Stimulated activated CD4-positive, alpha-beta T cell treated with anti-CD3 and anti-CD28 coated beads, Interleukin-1b, Interleukin-23, amount 100 ng/mL, for 4 hours (primary cell): ENCODE data around the gene PARP14.
A peak's percentile ranks its signal among the peaks of the same experiment; 100 is the strongest.
"Not testable (repeated sequence)": the region's sequence is repeated elsewhere in the genome, so short reads cannot be mapped to it uniquely, and the experiment has no call there.

ENCODE experiments used
- DNase-seq, 2 donors: peaks; one replicate each; pipeline ENCODE4 v3.0.0-alpha.2; 2020; ENCODE audit warnings: low read depth in 2 of 2

The PARP14 gene, protein sequence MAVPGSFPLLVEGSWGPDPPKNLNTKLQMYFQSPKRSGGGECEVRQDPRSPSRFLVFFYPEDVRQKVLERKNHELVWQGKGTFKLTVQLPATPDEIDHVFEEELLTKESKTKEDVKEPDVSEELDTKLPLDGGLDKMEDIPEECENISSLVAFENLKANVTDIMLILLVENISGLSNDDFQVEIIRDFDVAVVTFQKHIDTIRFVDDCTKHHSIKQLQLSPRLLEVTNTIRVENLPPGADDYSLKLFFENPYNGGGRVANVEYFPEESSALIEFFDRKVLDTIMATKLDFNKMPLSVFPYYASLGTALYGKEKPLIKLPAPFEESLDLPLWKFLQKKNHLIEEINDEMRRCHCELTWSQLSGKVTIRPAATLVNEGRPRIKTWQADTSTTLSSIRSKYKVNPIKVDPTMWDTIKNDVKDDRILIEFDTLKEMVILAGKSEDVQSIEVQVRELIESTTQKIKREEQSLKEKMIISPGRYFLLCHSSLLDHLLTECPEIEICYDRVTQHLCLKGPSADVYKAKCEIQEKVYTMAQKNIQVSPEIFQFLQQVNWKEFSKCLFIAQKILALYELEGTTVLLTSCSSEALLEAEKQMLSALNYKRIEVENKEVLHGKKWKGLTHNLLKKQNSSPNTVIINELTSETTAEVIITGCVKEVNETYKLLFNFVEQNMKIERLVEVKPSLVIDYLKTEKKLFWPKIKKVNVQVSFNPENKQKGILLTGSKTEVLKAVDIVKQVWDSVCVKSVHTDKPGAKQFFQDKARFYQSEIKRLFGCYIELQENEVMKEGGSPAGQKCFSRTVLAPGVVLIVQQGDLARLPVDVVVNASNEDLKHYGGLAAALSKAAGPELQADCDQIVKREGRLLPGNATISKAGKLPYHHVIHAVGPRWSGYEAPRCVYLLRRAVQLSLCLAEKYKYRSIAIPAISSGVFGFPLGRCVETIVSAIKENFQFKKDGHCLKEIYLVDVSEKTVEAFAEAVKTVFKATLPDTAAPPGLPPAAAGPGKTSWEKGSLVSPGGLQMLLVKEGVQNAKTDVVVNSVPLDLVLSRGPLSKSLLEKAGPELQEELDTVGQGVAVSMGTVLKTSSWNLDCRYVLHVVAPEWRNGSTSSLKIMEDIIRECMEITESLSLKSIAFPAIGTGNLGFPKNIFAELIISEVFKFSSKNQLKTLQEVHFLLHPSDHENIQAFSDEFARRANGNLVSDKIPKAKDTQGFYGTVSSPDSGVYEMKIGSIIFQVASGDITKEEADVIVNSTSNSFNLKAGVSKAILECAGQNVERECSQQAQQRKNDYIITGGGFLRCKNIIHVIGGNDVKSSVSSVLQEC (N-terminal part only)

DNA sequence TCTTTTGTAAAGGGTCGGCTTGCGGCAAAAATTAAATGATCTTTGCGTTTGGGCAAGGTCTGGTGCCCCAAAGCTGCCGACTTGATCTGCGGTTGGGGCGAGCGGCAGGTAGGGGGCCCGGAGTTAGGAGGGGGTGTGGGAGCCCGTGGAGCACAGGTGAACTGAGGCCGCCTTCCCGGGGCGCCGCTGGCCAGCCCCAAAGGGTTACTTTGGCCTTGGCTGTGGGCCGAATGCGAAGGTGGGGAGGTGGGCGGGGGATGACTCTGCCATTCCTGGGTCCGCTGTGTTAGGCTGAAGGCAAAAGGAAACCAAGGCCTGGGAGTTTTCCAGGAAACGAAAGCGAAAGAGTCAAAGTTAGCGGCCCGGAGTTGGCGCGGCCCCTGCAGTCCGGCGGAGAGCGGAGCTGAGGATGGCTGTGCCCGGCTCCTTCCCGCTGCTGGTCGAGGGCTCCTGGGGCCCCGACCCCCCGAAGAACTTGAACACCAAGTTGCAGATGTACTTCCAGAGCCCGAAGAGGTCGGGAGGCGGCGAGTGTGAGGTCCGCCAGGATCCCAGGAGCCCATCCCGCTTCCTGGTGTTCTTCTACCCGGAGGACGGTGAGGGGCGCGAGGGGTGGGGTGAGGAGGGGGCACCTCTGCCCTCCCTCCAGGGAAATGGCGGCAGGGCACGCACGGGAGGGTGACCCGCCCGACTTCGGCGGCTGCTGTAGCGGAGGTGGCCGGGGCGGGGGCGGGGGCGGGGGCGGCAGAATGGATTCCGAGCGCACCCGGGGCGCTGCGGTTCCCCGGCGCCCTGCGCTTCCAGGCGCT, at the start of gene PARP14:
Gene PARP14 (plus strand): TSS at position 365 of the 809 bp plus-strand sequence. CDS start 45 bp downstream, at position 410.
- DNase-seq, result peak; percentile 49 to 50

DNA sequence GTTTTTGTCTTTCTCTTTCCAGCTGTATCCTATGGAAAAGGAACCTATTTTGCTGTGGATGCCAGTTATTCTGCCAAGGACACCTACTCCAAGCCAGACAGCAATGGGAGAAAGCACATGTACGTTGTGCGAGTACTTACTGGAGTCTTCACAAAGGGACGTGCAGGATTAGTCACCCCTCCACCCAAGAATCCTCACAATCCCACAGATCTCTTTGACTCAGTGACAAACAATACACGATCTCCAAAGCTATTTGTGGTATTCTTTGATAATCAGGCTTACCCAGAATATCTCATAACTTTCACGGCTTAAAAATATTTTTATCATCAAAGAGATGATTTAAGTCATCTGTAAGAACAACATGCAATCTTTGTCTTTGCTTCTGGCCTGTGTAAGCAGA, 44.9 kb upstream of the PARP14 start:
- DNase-seq, result no peak

DNA sequence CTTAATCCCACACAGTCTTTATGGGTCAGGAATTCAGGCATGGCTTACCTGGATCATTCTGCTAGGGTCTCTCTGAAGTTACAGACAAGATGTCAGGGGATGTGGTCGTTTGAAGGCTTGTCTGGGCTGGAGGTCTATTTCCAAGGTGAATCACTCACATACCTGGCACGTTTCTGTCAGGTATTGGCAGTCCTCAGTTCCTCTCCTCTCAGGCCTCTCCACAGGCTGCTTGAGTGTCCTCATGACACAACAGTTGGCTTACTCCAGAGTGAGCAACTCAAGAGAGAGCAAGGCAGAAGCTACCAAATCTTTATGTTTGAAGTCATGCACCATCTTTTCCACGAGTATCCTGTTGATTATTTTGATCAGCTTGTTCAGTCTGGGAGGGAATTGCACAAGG, 43.9 kb upstream of the PARP14 start:
- DNase-seq, result no peak

DNA sequence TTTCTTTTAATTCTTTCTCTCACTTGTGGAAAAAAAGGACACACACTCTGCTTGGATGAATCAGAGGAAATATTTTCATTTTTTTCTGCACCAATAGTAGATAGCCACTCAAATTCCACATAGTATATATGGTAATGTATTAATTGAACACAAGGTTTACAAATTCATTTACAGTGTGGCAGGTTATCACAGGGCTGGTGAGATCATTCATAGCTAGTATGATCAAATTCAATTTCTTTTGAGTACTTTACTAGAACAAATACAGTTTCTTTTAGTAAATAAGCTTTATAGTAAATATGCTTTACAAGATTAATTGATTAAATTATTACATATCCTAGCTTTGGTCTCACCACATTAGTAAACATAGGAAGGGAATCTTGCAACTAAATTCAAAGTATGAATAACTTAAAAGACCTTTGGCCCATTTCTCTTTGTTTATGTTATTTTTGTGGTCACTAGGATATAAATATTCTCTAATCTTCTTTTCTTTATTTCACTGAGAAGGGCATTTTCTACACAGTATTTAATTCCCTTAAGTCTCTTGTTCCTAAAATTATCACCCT, 40.1 kb upstream of the PARP14 start:
- no peak for DNase-seq

DNA sequence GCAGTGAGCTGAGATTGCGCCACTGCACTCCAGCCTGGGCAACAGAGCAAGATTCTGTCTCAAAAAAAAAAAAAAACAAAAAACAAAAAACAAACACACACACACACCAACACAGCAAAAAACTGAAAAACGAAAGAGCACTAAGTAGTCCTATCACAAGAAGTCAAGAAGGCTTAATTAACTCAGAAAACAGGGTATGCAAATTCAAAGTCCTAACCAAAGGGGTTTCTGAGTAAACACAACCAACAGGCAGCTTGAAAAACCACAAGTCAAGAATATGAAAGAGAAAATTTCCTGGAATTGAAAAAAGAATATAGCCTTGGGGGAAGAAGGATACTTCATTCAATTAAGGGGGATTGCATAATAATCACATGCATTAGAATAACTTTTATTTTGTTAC, 37.7 kb upstream of the PARP14 start:
- no peak for DNase-seq

DNA sequence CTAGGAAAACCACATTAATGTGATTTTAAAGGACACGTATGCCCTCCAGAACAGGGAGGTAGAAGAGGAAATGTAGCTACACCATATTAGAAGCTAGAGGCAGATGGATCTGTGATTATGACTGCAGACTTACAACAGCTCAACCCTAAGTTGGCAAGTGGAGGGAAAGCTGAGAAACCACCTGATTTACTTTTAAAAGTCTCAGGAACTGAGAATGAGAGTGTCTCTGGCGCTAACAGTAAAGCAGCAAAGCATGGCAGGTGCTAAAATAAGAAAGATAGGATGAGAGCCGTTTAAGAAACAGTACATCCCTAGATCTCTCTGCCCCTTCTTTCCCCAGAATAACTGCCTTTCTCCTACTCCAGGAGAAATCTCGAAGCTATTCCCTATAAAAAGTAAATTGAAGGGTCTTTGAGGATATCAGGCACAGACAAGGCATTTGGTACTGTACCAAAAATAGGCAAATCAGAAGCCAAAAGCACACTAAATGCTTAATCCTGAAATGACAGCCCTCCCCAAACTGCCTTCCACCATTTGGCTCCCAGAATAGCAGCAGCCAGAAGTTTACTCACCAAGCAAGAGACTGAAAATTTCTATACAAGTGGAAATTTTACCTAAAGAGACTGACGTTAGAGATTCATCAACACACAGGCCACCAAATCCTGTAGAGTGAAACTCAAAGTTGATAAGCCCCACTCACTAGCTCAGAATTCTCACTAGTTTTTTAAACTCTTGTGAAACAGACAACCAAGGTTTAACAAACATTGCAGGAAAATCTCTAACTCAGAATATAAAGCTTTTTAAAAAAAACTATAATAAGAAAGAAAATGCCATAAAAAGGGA, 34.3 kb upstream of the PARP14 start:
- DNase-seq, result no peak

DNA sequence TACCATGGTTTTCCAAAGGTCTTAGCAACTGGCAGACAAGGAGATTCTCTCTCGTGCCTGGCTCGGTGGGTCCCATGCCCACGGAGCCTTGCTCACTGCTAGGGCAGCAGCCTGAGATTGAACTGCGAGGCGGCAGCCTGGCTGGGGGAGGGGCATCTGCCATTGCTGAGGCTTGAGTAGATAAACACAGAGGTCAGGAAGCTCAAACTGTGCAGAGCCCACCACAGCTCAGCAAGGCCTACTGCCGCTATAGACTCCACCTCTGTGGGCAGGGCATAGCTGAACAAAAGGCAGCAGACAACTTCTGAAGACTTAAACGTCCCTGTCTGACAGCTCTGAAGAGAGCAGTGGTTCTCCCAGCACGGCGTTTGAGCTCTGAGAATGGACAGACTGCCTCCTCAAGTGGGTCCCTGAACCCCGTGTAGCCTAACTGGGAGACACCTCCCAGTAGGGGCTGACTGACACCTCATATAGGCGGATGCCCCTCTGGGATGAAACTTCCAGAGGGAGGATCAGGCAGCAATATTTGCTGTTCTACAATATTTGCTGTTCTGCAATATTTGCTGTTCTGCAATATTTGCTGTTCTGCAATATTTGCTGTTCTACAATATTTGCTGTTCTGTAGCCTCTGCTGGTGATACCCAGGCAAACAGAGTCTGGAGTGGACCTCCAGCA, 29.3 kb upstream of the PARP14 start:
- not testable (repeated sequence) for DNase-seq

DNA sequence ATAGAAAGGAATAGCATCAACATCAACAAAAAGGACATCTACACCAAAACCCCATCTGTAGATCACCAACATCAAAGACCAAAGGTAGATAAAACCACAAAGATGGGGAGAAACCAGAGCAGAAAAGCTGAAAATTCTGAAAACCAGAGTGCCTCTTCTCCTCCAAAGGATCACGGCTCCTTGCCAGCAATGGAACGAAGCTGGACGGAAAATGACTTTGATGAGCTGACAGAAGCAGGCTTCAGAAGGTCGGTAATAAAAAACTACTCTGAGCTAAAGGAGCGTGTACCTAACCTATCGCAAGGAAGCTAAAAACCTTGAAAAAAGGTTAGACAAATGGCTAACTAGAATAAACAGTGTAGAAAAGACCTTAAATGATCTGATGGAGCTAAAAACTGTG, 28.7 kb upstream of the PARP14 start:
- not testable (repeated sequence) for DNase-seq

DNA sequence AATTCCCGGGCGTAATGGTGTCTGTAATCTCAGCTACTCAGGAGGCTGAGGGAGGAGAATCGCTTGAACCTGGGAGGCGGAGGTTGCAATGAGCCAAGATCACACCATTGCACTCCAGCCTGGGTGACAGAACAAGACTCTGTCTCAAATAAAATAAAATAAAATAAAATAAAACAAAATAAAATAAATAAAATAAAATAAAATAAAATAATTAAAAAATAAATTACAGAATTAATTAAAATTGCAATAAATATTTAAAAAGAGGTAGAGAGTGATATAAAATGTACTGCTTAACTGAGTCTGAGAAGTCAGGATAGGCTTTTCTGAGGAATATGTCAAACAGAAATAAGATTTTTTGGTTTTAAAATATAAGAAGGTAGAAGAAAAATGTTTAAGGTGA, 22.3 kb upstream of the PARP14 start:
- not testable (repeated sequence) for DNase-seq

DNA sequence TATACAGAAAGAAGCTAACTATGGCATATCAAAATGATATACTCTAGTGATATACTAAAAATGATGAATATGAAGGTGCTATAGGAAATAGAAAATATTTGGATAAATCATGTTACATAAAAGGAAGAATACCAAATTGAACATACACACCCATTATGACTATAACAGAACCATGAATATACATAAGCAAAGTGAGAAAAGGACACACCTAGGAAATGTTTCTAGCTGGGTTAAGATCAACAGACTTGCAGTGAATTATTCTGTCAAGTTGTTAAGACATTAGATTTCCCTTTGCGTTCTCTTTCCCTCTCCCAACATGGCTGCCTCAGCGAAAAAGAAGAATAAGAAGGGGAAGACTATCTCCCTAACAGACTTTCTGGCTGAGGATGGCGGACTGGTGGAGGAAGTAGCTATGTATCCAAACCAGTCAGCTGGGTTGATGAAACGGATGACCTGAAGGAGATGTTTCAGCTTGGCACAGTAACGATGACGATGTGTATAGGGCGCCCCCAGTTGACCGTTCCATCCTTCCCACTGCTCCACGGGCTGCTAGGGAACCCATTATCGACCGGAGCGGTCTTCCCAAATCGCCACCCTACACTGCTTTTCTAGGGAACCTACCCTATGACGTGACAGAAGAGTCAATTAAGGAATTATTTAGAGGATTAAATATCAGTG, 20.2 kb upstream of the PARP14 start:
- no peak for DNase-seq

DNA sequence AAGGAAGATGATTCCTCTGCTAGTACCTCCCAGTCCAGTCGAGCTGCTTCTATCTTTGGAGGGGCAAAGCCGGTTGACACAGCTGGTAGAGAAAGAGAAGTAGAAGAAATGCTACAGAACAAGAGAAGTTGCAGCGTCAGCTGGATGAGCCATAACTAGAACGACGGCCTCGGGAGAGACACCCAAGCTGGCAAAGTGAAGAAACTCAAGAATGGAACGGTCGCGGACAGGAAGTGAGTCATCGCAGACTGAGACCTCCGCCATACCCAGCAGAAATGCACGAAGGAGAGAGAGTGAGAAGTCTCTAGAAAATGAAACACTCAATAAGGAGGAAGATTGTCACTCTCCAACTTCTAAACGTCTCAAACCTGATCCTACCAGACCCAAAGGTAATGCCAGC, 19.0 kb upstream of the PARP14 start:
- DNase-seq, result no peak

DNA sequence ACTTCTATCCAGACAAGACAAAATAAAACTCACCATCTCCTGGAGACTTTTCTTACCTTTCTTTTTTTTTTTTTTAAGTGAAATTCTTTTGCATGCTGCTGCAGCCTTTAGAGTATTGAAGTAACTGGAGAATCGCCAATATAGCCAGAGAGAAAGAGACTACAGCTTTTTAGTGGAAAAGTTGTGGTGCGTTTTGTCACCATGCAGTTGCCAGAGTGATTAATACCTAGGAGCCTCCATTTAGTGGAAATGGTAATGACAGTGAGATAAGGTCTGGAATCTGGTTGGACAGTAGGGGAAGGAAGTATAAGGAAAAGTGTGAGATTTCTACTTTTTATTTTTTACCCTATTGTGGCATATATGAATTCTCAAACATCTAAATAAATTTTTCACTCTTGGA, 18.1 kb upstream of the PARP14 start:
- no peak for DNase-seq

DNA sequence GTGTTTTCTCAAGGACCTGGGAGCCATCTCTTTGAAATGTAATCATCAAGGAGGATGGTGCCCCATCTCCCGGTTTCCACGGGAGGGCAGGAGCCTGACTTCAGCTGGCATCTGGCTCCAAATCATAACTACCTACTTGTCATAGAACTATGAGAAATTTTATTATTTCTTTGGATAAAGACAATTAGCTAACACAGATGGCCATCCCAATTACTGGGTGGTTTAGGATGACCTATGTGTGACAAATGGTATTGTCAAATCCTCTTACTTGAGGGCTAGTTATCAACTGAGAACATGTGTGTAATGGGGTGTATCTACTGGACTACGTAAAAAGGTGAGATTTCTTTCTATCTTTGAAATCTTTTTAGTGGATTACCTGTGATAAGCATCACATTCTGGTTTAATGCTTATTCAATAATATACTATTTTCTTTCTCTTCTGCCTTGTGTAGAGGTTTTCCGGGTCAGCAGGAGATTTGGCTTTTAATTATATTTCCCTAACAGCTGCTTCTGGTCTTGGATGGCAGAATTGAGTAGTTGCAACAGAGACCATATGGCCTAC, 15.3 kb upstream of the PARP14 start:
- no peak for DNase-seq

DNA sequence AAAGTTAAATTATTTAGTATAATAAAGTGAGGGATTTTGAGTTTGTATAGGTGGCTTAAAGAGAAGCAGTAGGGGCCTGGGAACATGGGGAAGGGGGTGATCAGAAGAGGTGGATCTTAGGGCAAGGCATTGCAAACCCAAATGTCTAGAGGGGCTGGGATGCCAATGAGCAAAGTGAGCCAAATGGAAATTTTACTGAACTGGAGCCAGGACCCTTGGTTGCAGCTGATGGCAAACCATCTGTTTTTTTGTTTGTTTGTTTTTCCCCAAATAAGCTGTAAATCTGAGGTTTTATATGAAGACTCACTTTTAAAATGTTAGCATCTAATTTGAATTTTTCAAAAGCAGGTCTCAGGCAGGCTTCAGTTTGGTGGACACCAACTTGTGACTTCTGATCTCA, 14.8 kb upstream of the PARP14 start:
- no peak for DNase-seq

DNA sequence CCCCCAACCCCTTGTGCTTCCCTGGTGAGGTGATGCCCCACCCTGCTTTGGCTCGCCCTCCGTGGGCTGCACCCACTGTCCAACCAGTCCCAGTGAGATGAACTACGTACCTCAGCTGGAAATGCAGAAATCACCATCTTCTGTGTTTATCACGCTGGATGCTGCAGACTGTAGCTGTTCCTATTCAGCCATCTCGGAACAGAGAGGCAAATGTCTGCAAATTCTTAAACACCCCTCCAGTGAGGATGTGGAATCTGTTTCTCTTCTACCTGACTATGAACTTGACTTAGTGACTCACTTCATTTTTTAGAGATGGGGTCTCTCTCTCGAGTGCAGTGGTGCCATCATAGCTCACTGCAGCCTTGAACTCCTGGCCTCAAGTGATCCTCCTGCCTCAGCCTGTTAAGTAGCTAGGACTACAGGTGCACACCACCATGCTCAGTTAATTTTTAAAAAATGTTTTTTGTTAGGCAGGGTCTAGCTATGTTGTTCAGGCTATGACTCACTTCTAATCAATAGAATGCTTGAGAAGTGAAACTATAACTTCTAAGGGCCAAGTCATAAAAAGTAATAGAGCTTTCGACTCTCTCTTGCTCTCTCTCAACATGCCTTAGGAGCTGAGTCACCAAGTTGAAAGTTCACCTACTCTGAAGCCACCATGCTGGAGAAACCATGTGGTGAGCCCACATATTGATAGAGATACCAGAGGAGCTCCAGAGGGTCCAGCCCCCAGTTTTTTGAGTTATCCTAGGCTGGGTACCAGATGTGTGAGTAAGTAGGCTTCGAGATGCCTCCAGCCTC, 11.5 kb upstream of the PARP14 start:
- no peak for DNase-seq

DNA sequence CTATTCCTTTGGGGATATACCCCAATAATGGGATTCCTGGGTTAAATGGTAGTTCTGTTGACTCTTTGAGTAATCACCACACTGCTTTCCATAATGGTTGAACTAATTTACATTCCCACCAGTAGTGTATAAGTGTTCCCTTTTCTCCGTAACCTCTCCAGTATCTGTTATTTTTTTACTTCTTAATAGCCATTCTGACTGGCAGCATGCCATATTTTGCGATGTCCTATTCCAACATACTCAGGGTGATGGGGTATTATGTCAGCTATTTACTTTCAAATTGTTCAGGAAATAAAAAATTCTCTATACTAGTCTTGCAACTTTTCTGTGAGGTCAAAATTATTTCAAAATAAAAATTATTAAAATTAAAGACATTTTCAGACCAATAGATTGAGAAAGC, 9.1 kb upstream of the PARP14 start:
- DNase-seq, result no peak

DNA sequence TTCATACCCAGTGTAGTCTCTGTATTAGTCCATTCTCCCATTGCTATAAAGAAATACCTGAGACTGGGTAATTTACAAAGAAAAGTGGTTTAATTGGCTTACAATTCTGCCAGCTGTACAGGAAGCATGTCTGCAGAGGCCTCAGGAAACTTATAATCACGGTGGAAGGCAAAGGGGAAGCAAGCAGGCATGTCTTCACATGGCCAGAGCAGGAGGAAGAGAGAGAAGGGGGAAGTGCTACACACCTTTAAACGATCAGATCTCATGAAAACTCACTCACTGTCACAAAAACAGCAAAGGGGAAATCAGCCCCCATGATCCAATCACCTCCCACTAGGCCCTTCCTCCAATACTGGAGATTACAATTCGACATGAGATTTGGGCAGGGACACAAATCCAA, 6.3 kb upstream of the PARP14 start:
- DNase-seq, result no peak

DNA sequence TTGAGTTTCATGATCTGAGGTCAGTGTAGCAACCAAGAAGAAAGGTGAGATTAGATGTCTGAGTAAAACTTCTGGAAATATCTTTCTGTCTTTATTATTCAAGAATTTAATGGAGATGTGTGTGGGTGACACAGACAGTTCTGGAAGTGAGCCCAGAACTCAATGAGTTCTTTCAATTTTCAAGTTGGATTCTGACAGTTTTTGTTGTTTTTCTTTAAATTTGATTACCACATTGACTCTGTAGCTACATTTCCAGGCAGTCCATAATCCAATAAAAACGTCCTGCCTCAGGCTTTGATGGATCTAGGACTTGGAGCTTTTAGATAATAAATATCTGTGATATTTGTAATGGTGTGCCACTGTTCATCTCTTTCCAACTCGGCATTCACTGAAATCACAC, 3.9 kb upstream of the PARP14 start:
- no peak for DNase-seq
